Glutamatergic neuron (in vitro differentiated cells): ENCODE data around the gene OR4C45. TPM values are rescaled to one million over a fixed set of nuclear protein-coding genes. Genes with fewer than 3 reads are reported as not detected.

ENCODE experiments used
- total RNA-seq: library from RNA; stranded (reverse); fragmentation: NEBNext Ultra II Directional; extraction: Animal tissue kit (Norgen Biotek cat#: 25700); gene quantifications from one replicate; pipeline ENCODE4 v1.2.1, GENCODE V29; 2021; ENCODE audit not compliant: unreplicated experiment

The OR4C45 gene
- total RNA-seq, 1 donor from 2014 or later, result not detected

Other genes with a start within 250 kb of the OR4C45 start
- gene OR4C13, start 80.5 kb upstream of the OR4C45 start, total RNA-seq, result not detected
- not detected for gene OR4C12, start 50.3 kb upstream of the OR4C45 start, total RNA-seq